ENCODE measurements around the gene DTWD2.

The DTWD2 gene, protein sequence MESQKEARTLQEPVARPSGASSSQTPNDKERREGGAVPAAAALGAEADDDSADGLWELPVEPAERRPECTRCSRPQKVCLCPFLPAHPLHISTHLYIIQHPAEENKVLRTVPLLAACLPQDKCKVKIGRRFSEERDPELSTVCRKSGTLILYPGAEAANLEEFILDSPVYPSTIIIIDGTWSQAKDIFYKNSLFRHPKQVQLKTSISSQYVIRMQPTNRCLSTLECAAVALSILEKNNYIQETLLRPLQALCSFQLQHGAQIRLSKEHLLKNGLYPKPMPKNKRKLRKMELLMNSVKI

DNA sequence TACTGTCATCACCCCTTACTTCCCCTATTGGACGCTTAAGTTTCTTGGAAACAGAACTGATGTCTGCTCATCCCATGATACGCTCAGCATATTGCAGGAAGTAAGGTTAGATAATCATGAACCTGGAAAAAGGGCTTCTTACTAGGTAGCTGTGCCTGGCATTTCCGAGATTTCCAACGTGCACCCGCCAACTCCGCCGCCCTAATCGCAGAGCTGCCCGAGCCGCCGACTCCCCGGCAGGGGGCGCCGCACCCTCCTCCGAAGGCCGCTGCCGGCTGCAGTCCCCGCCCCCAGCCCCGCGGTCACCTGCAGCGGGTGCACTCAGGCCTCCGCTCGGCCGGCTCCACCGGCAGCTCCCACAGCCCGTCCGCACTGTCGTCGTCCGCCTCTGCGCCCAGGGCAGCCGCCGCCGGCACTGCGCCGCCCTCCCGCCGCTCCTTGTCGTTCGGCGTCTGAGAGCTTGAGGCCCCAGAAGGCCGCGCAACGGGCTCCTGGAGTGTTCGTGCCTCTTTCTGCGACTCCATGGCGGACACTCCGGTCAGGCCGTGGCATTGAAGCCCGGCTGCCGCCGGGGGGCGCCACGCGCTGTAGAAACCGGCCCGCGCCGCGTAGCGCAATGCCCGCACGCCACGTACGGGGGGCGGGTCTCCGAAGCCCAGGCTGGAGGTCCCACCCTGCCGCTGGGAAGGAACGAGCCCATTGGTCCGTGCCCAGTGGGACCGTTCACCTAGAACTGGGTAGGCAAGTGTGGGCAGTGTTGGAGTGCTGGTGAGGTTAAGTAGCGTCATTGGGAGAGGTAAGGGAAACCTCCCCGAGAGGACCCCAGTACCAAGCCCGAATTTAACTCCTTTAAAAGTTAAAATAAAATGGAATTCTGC is at the start of gene DTWD2:
DTWD2 (minus strand) TSS at position 560 of the 878 bp plus-strand sequence; CDS start at position 524, 36 bp downstream.
- Histone ChIP-seq H3K27me3 (no peaks in the 10 kb centered on the region), H3K4me3 (ENCODE audit: low read depth in 1 of 2, low read length in 1 of 2) (peak within 1 kb of the TSS; percentile 62 to 73), H3K27ac (peak within 1 kb of the TSS; percentile 82), H3K36me3 (no peaks in the 10 kb centered on the region), H3K4me1 (ENCODE audit: control insufficient read depth in 1 of 2, insufficient read depth in 1 of 2, low read depth in 1 of 2, low read length in 1 of 2) (peaks cover 11 to 13% of the 10 kb centered on the region in 2 experiments), H3K9me3 (no peaks in the 10 kb centered on the region)
- TF ChIP-seq, protein P1, sequence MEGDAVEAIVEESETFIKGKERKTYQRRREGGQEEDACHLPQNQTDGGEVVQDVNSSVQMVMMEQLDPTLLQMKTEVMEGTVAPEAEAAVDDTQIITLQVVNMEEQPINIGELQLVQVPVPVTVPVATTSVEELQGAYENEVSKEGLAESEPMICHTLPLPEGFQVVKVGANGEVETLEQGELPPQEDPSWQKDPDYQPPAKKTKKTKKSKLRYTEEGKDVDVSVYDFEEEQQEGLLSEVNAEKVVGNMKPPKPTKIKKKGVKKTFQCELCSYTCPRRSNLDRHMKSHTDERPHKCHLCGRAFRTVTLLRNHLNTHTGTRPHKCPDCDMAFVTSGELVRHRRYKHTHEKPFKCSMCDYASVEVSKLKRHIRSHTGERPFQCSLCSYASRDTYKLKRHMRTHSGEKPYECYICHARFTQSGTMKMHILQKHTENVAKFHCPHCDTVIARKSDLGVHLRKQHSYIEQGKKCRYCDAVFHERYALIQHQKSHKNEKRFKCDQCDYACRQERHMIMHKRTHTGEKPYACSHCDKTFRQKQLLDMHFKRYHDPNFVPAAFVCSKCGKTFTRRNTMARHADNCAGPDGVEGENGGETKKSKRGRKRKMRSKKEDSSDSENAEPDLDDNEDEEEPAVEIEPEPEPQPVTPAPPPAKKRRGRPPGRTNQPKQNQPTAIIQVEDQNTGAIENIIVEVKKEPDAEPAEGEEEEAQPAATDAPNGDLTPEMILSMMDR (IDR thresholded peaks at IDR 0.05), result peak; percentile 96

DNA sequence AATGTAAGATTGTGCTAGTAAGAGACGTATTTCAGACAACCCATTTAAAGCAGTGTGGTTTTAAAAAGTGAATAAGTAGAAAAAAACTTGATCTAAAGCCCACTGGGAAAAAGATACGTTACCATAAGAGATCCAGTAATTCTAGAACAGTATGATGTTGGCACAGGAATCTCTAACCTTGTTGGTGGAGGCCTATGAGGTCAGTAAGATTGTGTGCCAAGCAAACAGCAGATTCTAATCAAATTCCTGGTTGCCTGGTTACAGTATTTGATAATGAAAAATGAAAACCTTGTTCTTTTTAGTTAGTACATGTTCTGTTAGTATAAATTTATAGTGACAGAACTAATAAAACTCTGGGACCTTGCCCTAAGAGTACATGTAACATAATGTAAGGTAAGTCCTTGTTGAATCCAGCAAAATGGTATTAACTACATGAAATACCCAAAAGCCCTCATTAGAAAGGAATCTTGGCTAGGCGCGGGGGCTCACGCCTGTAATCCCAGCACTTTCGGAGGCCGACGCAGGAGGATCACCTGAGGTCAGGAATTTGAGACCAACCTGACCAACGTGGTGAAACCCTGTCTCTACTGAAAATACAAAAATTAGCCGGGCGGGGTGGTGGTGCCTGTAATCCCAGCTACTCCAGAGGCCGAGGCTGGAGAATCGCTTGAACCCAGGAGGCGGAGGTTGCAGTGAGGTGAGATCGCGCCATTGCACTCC is 49.3 kb upstream of the DTWD2 start:
- no peak overlapping the region for H3K27ac ChIP-seq
- TF ChIP-seq, protein P1 (IDR thresholded peaks at IDR 0.05), result no peak
- no peaks in the 10 kb centered on the region for H3K4me1 ChIP-seq (ENCODE audit: control insufficient read depth in 1 of 2, insufficient read depth in 1 of 2, low read depth in 1 of 2, low read length in 1 of 2)
- no peaks in the 10 kb centered on the region for H3K36me3 ChIP-seq
- H3K4me3 ChIP-seq (ENCODE audit: low read depth in 1 of 2, low read length in 1 of 2), result no peak overlapping the region
- H3K27me3 ChIP-seq, result no peaks in the 10 kb centered on the region
- H3K9me3 ChIP-seq, result no peaks in the 10 kb centered on the region

DNA sequence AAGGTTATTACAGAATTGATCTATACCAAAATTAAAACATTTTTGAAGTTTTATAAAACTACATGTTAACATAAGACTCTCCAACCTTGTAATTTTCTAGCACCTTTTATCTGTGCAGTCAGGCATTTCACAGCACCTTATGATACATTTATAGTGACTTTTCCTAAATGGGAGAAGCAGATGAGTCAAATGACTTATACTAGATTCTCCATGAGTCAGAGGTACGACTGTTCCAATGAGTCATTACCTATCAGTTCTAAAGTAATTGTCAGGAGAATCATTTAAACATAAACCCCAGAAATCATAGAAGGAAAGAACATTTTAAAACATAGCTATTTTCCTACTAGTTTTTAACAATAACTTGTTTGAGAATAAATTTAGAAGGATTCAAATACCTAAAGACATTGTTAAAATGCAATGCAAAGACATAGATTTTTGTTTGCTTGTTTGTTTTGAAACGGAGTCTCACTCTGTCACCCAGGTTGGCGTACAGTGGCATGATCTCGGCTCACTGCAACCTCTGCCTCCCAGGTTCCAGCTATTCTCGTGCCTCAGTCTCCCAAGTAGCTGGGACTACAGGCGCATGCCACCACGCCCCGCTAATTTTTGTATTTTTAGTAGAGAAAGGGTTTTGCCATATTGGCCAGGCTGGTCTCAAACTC is 47.9 kb upstream of the DTWD2 start:
- Histone ChIP-seq H3K36me3 (no peaks in the 10 kb centered on the region), H3K4me3 (ENCODE audit: low read depth in 1 of 2, low read length in 1 of 2) (no peak overlapping the region), H3K27me3 (no peaks in the 10 kb centered on the region), H3K9me3 (no peaks in the 10 kb centered on the region), H3K4me1 (ENCODE audit: control insufficient read depth in 1 of 2, insufficient read depth in 1 of 2, low read depth in 1 of 2, low read length in 1 of 2) (no peaks in the 10 kb centered on the region), H3K27ac (no peak overlapping the region)
- TF ChIP-seq, protein P1 (IDR thresholded peaks at IDR 0.05), result no peak

DNA sequence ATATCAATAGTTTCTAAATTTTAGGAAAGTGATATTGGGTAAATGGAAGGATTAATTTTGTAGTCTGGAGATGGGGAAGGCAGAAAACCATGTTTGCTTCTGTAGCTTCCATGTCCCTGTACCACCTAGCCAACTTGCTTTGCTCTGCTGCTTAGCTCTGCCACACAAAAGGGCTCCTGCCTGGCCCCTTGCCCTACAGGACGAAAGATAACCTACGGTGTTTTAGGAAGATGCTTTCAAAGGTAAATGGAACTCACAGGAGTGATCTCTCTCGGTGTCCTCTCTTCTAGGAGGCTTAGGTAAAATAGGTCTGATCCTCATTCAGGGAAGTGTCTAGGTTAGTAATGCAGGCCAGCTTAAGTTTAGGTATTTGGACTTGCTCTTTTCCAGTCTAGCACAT is 44.8 kb upstream of the DTWD2 start:
- Histone ChIP-seq H3K9me3 (no peaks in the 10 kb centered on the region), H3K4me1 (ENCODE audit: control insufficient read depth in 1 of 2, insufficient read depth in 1 of 2, low read depth in 1 of 2, low read length in 1 of 2) (no peaks in the 10 kb centered on the region), H3K4me3 (ENCODE audit: low read depth in 1 of 2, low read length in 1 of 2) (no peak overlapping the region), H3K36me3 (no peaks in the 10 kb centered on the region), H3K27ac (no peak overlapping the region), H3K27me3 (no peaks in the 10 kb centered on the region)
- TF ChIP-seq, protein P1 (IDR thresholded peaks at IDR 0.05), result no peak

DNA sequence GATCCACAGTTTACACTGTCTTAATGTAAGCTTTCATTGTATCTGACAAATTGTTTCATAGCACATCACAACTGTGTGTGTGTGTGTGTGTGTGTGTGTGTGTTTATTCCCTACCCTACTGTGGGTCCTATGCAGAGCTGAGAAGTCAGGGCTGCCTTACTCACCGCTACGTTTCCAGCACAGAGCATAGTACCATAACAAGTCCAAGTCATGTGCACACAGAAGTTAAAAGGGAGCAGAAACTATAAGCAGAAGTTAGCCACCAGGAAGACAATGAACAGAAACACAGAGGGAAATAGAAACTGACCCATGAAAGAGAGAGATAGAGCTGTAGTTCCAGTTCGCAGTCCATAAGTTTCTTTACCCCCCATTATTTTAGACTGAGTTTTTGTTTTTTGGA is 44.3 kb upstream of the DTWD2 start:
- Histone ChIP-seq H3K4me1 (ENCODE audit: control insufficient read depth in 1 of 2, insufficient read depth in 1 of 2, low read depth in 1 of 2, low read length in 1 of 2) (no peaks in the 10 kb centered on the region), H3K9me3 (no peaks in the 10 kb centered on the region), H3K27me3 (no peaks in the 10 kb centered on the region), H3K36me3 (no peaks in the 10 kb centered on the region), H3K27ac (no peak overlapping the region), H3K4me3 (ENCODE audit: low read depth in 1 of 2, low read length in 1 of 2) (no peak overlapping the region)
- TF ChIP-seq, protein P1 (IDR thresholded peaks at IDR 0.05), result no peak
